Measurements from ENCODE around the gene NFATC4.
"Not testable (repeated sequence)": the region's sequence is repeated elsewhere in the genome, so short reads cannot be mapped to it uniquely, and the experiment has no call there.

NFATC4 gene

GRCh38 chr14:24368562-24369252 is 723 bp downstream of the NFATC4 start:
- peak; percentile 77 for DNase-seq

GRCh38 chr14:24369463-24369862 is 1.5 kb downstream of the NFATC4 start:
- no peak for DNase-seq

DNA sequence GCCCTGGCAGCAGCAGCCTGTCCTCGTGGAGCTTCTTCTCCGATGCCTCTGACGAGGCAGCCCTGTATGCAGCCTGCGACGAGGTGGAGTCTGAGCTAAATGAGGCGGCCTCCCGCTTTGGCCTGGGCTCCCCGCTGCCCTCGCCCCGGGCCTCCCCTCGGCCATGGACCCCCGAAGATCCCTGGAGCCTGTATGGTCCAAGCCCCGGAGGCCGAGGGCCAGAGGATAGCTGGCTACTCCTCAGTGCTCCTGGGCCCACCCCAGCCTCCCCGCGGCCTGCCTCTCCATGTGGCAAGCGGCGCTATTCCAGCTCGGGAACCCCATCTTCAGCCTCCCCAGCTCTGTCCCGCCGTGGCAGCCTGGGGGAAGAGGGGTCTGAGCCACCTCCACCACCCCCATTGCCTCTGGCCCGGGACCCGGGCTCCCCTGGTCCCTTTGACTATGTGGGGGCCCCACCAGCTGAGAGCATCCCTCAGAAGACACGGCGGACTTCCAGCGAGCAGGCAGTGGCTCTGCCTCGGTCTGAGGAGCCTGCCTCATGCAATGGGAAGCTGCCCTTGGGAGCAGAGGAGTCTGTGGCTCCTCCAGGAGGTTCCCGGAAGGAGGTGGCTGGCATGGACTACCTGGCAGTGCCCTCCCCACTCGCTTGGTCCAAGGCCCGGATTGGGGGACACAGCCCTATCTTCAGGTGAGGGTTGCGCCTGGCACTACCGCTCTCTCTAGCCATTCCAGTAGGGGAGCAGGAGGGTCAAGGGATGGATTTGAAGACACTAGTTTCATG is 2.1 kb downstream of the NFATC4 start:
- DNase-seq = no peak

GRCh38 chr14:24370748-24371147 is 2.8 kb downstream of the NFATC4 start:
- no peak for DNase-seq

DNA sequence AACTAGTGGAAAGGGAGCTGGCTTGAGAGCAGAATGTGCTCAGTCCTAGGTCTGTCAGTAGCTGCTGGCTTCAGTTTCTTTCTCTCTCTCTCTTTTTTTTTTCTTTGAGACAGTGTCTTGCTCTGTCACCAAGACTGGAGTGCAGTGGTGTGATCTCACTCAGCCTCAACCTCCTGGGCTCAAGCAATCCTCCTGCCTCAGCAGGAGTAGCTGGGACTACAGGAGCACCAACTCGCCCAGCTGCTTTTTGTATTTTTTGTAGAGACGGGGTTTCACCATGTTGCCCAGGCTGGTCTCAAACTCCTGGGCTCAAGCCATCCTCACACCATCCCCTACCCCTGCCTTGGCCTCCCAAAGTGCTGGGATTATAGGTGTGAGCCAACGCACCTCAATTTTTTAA is 3.6 kb downstream of the NFATC4 start:
- not testable (repeated sequence) for DNase-seq

DNA sequence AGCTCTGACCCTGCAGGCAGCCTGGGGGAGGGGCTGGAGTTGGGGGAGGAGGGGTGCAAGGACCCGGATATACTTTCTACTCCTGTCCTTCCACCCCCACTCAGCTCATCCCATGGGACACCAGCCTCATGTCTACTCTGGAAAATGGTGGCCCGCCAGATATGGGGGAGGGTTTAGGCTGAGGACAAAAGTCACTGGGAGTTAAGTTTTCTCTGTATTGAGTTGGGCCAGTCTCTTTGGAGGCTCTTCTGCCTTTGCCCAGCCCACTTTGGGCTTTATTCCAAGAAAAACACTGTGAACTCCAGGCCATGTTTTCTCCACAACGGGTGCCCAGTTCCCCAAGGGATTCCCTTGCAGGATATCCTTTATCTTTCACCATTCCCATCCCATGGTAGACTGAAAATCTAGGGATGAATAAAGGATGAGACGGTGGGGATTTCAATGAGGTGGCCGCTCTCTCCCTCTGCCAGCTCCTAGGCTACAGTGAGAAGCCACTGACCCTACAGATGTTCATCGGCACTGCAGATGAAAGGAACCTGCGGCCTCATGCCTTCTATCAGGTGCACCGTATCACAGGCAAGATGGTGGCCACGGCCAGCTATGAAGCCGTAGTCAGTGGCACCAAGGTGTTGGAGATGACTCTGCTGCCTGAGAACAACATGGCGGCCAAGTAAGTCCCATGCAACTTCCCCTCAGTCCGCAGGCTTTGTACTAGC is 4.9 kb downstream of the NFATC4 start:
- no peak for DNase-seq

- DNase-seq = no peak
Observed at GRCh38 chr14:24376448-24377070, 8.6 kb downstream of the NFATC4 start.

GRCh38 chr14:24377126-24377525 is 9.1 kb downstream of the NFATC4 start:
- DNase-seq = no peak

GRCh38 chr14:24377657-24378056 is 9.7 kb downstream of the NFATC4 start:
- peak; percentile 45 for DNase-seq

DNA sequence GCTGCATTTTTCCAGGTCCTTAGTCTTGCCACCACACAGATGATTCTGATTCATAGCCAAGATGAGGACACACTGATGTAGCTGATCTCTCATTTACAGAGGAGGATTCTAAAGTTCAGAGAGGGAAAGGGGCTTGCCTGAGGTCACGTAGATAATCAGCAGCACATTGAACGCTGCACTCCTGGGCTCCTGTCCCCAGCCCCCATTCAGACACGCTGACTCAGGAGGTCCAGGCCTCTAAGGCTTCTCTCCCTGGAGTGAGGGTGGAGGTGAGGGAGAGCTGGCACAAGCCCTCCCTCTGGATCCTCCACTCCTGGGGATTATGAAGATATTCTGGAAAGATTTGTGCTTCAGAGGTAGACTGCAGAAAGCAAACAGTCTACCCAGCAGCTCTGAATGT is 10.3 kb downstream of the NFATC4 start:
- DNase-seq = no peak

DNA sequence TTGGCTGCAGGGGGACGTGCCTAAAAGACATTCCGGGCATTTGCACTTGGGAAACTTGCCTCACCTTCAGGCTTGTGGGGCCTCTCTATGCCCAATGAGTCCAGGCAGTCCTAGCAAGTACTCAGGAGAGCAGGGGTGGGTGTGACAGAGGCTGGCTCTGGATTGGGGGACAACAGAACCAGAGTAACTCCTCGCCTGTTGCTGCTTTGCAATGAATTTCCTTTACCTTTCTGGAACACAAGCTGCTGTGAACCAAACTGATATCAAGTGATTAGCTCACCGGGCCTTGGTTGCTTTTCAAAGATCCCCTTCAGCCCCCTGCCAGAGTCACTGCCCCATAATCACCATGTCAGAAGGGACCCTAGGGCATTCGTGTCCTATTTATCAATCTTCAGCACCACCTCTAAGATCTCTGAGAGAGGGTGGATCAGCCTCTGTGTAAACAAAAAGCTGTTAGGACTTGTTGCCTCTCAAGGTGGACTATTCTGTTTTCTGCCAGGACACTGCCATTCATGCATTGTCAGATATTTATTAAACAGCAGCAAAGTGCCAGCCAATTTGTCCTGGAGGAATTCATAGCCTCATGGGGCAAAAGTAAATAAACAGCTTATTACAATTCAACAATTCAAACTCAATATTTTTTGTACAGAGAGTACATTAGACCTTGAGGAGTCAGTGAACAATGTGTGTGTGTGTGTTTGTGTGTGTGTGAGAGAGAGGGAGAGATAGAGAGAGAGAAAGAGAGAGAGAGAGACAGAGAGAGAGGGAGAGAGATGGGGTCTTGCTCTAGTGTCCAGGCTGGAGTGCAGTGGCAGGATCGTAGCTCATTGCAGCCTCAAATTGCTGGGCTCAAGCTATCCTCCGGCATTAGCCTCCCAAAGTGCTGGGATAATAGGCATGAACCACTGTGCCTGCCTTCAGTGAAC is 11.3 kb downstream of the NFATC4 start:
- peak; percentile 24 for DNase-seq

- DNase-seq = no peak
Observed at GRCh38 chr14:24379907-24380730, 12.1 kb downstream of the NFATC4 start.

- DNase-seq = no peak
Observed at GRCh38 chr14:24381363-24382063, 13.5 kb downstream of the NFATC4 start.

DNA sequence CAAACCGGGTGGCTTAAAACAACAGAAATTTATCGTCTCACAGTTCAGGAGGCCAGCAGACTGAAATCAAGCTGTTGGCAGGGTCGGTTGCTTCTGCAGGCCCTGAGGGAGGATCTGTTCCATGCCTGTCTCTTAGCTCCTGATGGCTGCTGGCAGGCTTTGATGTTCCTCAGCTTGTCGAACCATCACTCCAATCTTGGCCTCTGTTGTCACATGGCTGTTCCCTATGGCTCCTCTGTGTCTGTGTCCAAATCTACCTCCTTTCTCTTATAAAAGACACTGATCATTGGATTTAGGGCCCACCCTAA is 14.0 kb downstream of the NFATC4 start:
- no peak for DNase-seq

GRCh38 chr14:24384169-24384568 is 16.2 kb downstream of the NFATC4 start:
- no peak for DNase-seq

DNA sequence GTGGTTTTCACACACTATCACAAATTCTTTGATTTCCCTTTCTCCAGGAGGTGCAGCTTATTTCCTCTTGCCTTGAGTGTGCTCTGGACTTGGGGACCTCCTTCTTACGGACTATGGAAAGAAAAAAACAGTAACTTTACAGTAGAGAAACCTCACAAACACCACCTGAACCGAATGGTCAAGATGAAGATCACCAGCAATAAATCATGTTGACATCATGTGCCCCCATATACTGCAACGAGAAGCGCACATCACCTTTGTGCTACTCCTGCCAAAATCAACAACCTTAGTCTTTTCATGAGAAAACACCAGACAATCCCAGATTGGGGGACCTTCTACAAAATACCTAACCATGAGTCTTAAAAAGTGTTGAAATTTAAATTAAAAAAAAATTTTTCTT is 17.5 kb downstream of the NFATC4 start:
- DNase-seq = no peak

GRCh38 chr14:24387009-24387345 is 19.0 kb downstream of the NFATC4 start:
- no peak for DNase-seq

DNA sequence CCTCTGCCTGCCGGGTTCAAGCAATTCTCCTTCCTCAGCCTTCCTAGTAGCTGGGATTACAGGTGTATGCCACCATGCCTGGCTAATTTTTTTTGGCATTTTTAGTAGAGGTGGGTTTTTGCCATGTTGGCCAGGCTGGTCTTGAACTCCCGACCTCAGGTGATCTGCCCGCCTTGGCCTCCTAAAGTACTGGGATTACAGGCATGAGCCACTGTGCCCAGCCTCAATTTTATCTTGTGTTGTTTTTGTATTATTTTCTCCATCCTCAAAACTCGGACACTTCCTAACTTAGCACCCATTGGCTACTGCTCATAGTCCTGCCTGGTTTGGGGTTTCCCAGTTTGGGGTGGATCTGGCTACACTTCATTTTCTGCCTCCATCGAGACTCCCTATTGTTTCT is 19.6 kb downstream of the NFATC4 start:
- DNase-seq = not testable (repeated sequence)

DNA sequence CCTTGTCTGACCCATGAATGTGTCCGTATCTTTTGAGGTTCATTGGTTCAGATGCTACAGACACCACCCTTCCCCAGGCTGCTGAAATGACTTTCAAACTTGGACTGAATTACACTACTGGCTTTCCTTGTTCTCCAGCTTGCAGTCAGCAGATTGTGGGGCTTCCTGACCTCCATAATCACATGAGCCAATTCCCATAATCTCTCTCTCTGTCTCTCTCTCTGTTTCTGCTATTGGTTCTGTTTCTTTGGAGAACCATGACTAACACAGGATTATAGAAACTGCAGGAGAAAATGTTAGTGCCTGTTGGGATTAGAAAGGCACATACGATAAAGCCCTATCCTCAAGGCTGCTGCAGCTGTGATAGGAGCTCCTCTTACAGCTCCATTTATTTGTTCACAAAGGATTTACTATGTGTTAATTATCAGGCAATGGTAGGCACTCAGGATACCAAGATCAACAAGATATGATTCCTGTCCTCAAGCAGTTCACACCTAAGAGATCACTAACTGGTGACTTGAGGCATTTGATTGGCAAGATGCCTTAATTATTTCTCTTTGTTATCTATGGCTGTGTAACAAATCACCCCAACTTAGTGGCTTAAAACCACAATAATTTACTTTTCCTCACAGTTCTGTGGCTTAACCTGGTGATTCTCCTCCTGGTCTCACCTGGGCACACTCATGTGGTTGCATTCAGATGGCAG is 20.6 kb downstream of the NFATC4 start:
- no peak for DNase-seq

DNA sequence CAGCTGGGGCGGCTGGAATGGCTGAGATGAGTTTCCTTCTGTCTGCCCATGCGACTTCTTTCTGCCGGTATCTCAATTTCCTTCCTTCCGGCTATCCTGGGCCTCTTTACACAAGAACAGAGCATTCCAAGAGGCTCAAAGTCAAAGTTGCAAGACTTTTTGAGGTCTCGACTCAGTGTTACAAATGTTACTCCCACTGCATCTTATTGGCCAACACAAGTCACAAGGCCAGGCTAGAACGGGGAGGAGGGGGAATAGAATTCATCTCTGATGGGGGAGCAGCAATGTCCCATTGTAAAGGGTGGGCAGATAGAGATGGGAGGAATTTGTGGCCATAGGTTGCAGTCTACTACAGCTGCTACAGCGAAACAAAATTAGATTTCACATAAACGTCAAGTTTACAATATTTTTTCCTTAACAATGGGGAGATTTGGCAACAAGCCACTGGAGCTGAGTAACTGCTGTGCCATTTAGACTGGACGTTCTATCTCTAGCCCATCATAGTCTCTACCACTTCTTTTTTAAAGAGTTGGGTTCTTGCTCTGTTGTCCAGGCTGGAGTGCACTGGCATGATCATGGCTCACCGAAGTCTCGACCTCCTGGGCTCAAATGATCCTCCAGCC is 21.4 kb downstream of the NFATC4 start:
- DNase-seq = no peak
